ENCODE results near the gene ERG. TPM values are rescaled to one million over a fixed set of nuclear protein-coding genes. Genes with fewer than 3 reads are reported as not detected.

ERG gene
- total and polyA plus RNA-seq, 2 donors (not counting 1 experiment from before 2014, with no cell fraction given), result under 0.01 TPM; not detected in 1

GRCh38 chr21:38401191-38401926, 96.9 kb downstream of the ERG start:
- Histone ChIP-seq H3K4me3 (replicated peaks in 1 of 4; ENCODE audit: control extremely low read depth in 1 of 4, insufficient read depth in 1 of 4, low read depth in 3 of 4, low read length in 4 of 4) (no peak overlapping the region), H3K27ac (ENCODE audit: insufficient read depth, low read length) (no peak overlapping the region), H3K36me3 (ENCODE audit: control insufficient read depth, insufficient read depth, low read length) (no peaks in the 10 kb centered on the region), H2AFZ (ENCODE audit: low read length) (no peak overlapping the region), H3K79me2 (ENCODE audit: control insufficient read depth, insufficient read depth, low read length) (no peaks in the 10 kb centered on the region), H3K9ac (ENCODE audit: insufficient read depth, low read length) (no peak overlapping the region), H3K4me2 (ENCODE audit: extremely low read depth, insufficient read depth, low read length) (no peak overlapping the region), H3K9me3 (ENCODE audit: control insufficient read depth, insufficient read depth, low read depth, low read length) (no peaks in the 10 kb centered on the region), H3K27me3 (ENCODE audit: control insufficient read depth, insufficient read depth, low read length) (no peaks in the 10 kb centered on the region), H3K4me1 (ENCODE audit: control insufficient read depth, extremely low read depth, insufficient read depth, low read length) (no peaks in the 10 kb centered on the region), H4K20me1 (ENCODE audit: control insufficient read depth, extremely low read depth, insufficient read depth, low read length) (no peaks in the 10 kb centered on the region)
- no peak for DNase-seq (ENCODE audit: low read depth in 2 of 2)
- TF ChIP-seq, protein P1, sequence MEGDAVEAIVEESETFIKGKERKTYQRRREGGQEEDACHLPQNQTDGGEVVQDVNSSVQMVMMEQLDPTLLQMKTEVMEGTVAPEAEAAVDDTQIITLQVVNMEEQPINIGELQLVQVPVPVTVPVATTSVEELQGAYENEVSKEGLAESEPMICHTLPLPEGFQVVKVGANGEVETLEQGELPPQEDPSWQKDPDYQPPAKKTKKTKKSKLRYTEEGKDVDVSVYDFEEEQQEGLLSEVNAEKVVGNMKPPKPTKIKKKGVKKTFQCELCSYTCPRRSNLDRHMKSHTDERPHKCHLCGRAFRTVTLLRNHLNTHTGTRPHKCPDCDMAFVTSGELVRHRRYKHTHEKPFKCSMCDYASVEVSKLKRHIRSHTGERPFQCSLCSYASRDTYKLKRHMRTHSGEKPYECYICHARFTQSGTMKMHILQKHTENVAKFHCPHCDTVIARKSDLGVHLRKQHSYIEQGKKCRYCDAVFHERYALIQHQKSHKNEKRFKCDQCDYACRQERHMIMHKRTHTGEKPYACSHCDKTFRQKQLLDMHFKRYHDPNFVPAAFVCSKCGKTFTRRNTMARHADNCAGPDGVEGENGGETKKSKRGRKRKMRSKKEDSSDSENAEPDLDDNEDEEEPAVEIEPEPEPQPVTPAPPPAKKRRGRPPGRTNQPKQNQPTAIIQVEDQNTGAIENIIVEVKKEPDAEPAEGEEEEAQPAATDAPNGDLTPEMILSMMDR (conservative IDR thresholded peaks at IDR 0.05 in 1 of 2, IDR thresholded peaks at IDR 0.05 in 1 of 2; ENCODE audit: low read depth in 1 of 2, low read length in 2 of 2), result no peak
- TF ChIP-seq EZH2 (IDR thresholded peaks at IDR 0.05; ENCODE audit: low read length, missing control alignments), result no peak

- H3K27ac ChIP-seq (ENCODE audit: insufficient read depth, low read length), result no peak overlapping the region
- H3K9me3 ChIP-seq (ENCODE audit: control insufficient read depth, insufficient read depth, low read depth, low read length), result no peaks in the 10 kb centered on the region
- no peak for TF ChIP-seq EZH2 (IDR thresholded peaks at IDR 0.05; ENCODE audit: low read length, missing control alignments)
- TF ChIP-seq, protein P1 (conservative IDR thresholded peaks at IDR 0.05 in 1 of 2, IDR thresholded peaks at IDR 0.05 in 1 of 2; ENCODE audit: low read depth in 1 of 2, low read length in 2 of 2), result no peak
- H3K4me2 ChIP-seq (ENCODE audit: extremely low read depth, insufficient read depth, low read length), result no peak overlapping the region
- H3K36me3 ChIP-seq (ENCODE audit: control insufficient read depth, insufficient read depth, low read length), result no peaks in the 10 kb centered on the region
- H3K4me1 ChIP-seq (ENCODE audit: control insufficient read depth, extremely low read depth, insufficient read depth, low read length), result no peaks in the 10 kb centered on the region
- H4K20me1 ChIP-seq (ENCODE audit: control insufficient read depth, extremely low read depth, insufficient read depth, low read length), result no peaks in the 10 kb centered on the region
- H3K27me3 ChIP-seq (ENCODE audit: control insufficient read depth, insufficient read depth, low read length), result no peaks in the 10 kb centered on the region
- no peaks in the 10 kb centered on the region for H3K79me2 ChIP-seq (ENCODE audit: control insufficient read depth, insufficient read depth, low read length)
- no peak overlapping the region for H2AFZ ChIP-seq (ENCODE audit: low read length)
- no peak overlapping the region for H3K9ac ChIP-seq (ENCODE audit: insufficient read depth, low read length)
- H3K4me3 ChIP-seq (replicated peaks in 1 of 4; ENCODE audit: control extremely low read depth in 1 of 4, insufficient read depth in 1 of 4, low read depth in 3 of 4, low read length in 4 of 4), result no peak overlapping the region
- no peak for DNase-seq (ENCODE audit: low read depth in 2 of 2)
Measured at GRCh38 chr21:38400195-38400919, 97.9 kb downstream of the ERG start.

DNA sequence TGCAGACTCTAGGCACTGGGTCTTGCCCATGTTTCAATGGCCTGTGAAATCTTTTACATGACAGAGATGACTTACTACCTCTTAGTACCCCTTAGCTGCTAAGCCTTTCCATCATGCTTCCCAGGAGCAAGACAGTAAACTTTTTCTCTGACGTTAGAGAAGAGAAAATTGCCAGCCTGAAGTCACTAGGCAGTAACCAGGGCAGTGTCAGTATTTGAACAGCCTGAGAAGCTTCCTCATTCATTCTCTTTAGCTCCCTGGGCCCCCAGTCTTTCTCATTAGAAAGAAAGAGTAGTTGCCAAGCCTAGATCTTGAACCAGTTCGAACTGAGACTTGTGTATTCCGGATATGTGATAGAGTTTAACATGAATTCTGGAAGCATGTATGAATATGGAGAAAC, 99.2 kb downstream of the ERG start:
- Histone ChIP-seq H3K36me3 (ENCODE audit: control insufficient read depth, insufficient read depth, low read length) (no peaks in the 10 kb centered on the region), H4K20me1 (ENCODE audit: control insufficient read depth, extremely low read depth, insufficient read depth, low read length) (no peaks in the 10 kb centered on the region), H3K27ac (ENCODE audit: insufficient read depth, low read length) (no peak overlapping the region), H3K9me3 (ENCODE audit: control insufficient read depth, insufficient read depth, low read depth, low read length) (no peaks in the 10 kb centered on the region), H3K79me2 (ENCODE audit: control insufficient read depth, insufficient read depth, low read length) (no peaks in the 10 kb centered on the region), H3K4me3 (replicated peaks in 1 of 4; ENCODE audit: control extremely low read depth in 1 of 4, insufficient read depth in 1 of 4, low read depth in 3 of 4, low read length in 4 of 4) (no peak overlapping the region), H3K4me1 (ENCODE audit: control insufficient read depth, extremely low read depth, insufficient read depth, low read length) (no peaks in the 10 kb centered on the region), H2AFZ (ENCODE audit: low read length) (no peak overlapping the region), H3K4me2 (ENCODE audit: extremely low read depth, insufficient read depth, low read length) (no peak overlapping the region), H3K9ac (ENCODE audit: insufficient read depth, low read length) (no peak overlapping the region), H3K27me3 (ENCODE audit: control insufficient read depth, insufficient read depth, low read length) (no peaks in the 10 kb centered on the region)
- DNase-seq (ENCODE audit: low read depth in 2 of 2), result no peak
- TF ChIP-seq, protein P1 (conservative IDR thresholded peaks at IDR 0.05 in 1 of 2, IDR thresholded peaks at IDR 0.05 in 1 of 2; ENCODE audit: low read depth in 1 of 2, low read length in 2 of 2), result no peak

All from fibroblast of lung (primary cell).